CD4-positive, alpha-beta T cell treated with Interleukin-12 subunit alpha and Interleukin-12 subunit beta, for 1 hour (primary cell): ENCODE data around the gene LAPTM5.
"Not testable (repeated sequence)": the region's sequence is repeated elsewhere in the genome, so short reads cannot be mapped to it uniquely, and the experiment has no call there.

Experiments
- DNase-seq: peaks from one replicate; pipeline ENCODE4 v3.0.0-alpha.2; 2020

The LAPTM5 gene

GRCh38 chr1:30757352-30758120, at the start of gene LAPTM5:
TSS of gene LAPTM5 (minus strand) at chr1:30757774. CDS start at chr1:30757745, 29 bp downstream.
- DNase-seq, result peak; percentile 70

GRCh38 chr1:30806381-30807317, 49.1 kb upstream of the LAPTM5 start:
- DNase-seq, result no peak

GRCh38 chr1:30805304-30806003, 47.9 kb upstream of the LAPTM5 start:
- DNase-seq, result no peak

- DNase-seq, result no peak
Measured at GRCh38 chr1:30804822-30805221, 47.2 kb upstream of the LAPTM5 start.

GRCh38 chr1:30804352-30804751, 46.8 kb upstream of the LAPTM5 start:
- no peak for DNase-seq

- DNase-seq, result no peak
Measured at GRCh38 chr1:30803562-30803961, 46.0 kb upstream of the LAPTM5 start.

GRCh38 chr1:30801771-30802198, 44.2 kb upstream of the LAPTM5 start:
- DNase-seq, result peak; percentile 76

GRCh38 chr1:30799233-30799511, 41.6 kb upstream of the LAPTM5 start:
- DNase-seq, result no peak

- no peak for DNase-seq
Measured at GRCh38 chr1:30798389-30799232, 41.0 kb upstream of the LAPTM5 start.

GRCh38 chr1:30795026-30795425, 37.5 kb upstream of the LAPTM5 start:
- no peak for DNase-seq

- DNase-seq, result no peak
Measured at GRCh38 chr1:30794260-30794659, 36.7 kb upstream of the LAPTM5 start.

GRCh38 chr1:30793209-30793608, 35.6 kb upstream of the LAPTM5 start:
- DNase-seq, result no peak

GRCh38 chr1:30791868-30792267, 34.3 kb upstream of the LAPTM5 start:
- no peak for DNase-seq

GRCh38 chr1:30790850-30791778, 33.5 kb upstream of the LAPTM5 start:
- peak; percentile 33 for DNase-seq

- DNase-seq, result not testable (repeated sequence)
Measured at GRCh38 chr1:30790256-30790525, 32.6 kb upstream of the LAPTM5 start.

GRCh38 chr1:30789388-30790255, 32.0 kb upstream of the LAPTM5 start:
- no peak for DNase-seq

- no peak for DNase-seq
Measured at GRCh38 chr1:30788580-30789387, 31.2 kb upstream of the LAPTM5 start.

- DNase-seq, result no peak
Measured at GRCh38 chr1:30787856-30788495, 30.4 kb upstream of the LAPTM5 start.

- DNase-seq, result no peak
Measured at GRCh38 chr1:30787266-30787665, 29.7 kb upstream of the LAPTM5 start.
